Mammary epithelial cell (primary cell): Measurements from ENCODE around the gene NPAS3.

Experiments used
- EZH2 ChIP-seq: IDR thresholded peaks from 2 replicates; pipeline ENCODE4 v1.6.1; 2012; ENCODE audit warnings: low read length, inconsistent platforms, borderline replicate concordance
- TF ChIP-seq, protein P1 (sequence below), 2 donors: IDR thresholded peaks in 1 of 2; conservative IDR thresholded peaks in 1 of 2; 2 replicates each; pipeline ENCODE4 v1.5.1; 2011 to 2012; ENCODE audit warnings: inconsistent platforms in 2 of 2, low read length in 2 of 2, mild to moderate bottlenecking in 2 of 2, control low read depth in 1 of 2, low read depth in 1 of 2; ENCODE audit not compliant: insufficient read depth in 1 of 2; ENCODE audit errors: extremely low read depth in 1 of 2

- TF ChIP-seq, protein P1, sequence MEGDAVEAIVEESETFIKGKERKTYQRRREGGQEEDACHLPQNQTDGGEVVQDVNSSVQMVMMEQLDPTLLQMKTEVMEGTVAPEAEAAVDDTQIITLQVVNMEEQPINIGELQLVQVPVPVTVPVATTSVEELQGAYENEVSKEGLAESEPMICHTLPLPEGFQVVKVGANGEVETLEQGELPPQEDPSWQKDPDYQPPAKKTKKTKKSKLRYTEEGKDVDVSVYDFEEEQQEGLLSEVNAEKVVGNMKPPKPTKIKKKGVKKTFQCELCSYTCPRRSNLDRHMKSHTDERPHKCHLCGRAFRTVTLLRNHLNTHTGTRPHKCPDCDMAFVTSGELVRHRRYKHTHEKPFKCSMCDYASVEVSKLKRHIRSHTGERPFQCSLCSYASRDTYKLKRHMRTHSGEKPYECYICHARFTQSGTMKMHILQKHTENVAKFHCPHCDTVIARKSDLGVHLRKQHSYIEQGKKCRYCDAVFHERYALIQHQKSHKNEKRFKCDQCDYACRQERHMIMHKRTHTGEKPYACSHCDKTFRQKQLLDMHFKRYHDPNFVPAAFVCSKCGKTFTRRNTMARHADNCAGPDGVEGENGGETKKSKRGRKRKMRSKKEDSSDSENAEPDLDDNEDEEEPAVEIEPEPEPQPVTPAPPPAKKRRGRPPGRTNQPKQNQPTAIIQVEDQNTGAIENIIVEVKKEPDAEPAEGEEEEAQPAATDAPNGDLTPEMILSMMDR (conservative IDR thresholded peaks at IDR 0.05 in 1 of 2, IDR thresholded peaks at IDR 0.05 in 1 of 2; ENCODE audit: extremely low read depth in 1 of 2, insufficient read depth in 1 of 2, low read depth in 1 of 2, low read length in 2 of 2): no peak
- no peak for TF ChIP-seq EZH2
These were observed 469.6 kb downstream of the NPAS3 start for GRCh38 chr14:33408291-33408690.
